A549 treated with AZD9567 at 1 μM for 4 hours (cell line): ENCODE results near the gene PRR7. TPM values are rescaled to one million over a fixed set of nuclear protein-coding genes. Genes with fewer than 3 reads are reported as not detected.

Experiments
- total RNA-seq: library from RNA; stranded (reverse); fragments of 200-300 nt; extraction: Qiagen RNA extraction; gene quantifications from 5 replicates; pipeline ENCODE4 v1.2.3, GENCODE V29; 2022; ENCODE audit not compliant: insufficient read depth

Gene PRR7, protein sequence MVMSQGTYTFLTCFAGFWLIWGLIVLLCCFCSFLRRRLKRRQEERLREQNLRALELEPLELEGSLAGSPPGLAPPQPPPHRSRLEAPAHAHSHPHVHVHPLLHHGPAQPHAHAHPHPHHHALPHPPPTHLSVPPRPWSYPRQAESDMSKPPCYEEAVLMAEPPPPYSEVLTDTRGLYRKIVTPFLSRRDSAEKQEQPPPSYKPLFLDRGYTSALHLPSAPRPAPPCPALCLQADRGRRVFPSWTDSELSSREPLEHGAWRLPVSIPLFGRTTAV
- 15.7 to 35.7 TPM (median 32.9 TPM) in 5 replicates for total RNA-seq

DNA sequence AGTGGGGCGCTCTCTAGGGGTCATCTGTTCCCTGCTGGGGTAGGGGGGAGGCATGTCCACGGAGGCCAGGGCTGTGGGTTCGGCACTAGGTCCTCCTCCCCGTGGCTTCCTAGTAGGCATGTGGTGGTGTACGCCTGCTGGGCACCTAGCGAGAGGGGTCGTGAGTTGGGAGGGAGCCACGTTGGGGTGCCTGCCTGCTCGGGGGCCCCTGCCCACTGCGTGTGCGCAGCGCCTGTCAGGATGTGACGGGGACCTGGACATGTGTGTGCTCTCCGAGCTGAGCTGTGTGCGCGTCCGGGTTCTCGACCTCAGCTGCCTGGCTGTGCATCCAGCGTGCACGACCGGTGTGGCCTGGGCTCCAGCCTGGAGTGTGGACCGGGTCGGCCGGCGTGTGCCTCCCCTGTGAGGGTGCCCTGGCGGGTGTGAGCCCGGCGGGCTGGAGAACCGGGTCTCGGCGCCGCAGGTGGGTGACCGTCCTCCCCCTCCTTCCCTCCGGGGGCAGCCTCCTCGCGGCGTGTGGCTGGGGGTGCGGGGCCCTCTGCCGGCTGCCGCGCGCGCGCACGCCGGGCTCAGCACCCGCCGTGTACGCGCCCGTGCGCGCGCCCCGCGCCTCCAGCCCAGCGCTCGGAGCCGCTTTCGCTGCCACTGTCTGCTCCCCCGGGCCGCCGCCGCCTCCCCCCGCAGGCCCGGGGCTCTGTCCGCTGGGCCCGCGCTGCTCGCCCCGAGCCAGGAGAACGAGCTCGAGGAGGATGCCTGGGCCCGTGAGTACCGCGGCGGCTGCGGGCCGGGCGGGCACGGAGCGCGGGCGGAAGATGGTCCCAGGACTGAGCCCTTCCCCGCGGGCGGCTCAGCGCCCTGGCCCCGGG is at the start of gene PRR7:
PRR7 (plus strand) TSS at position 615 of the 866 bp plus-strand sequence. CDS start 8,254 bp downstream, outside the sequence.

DNA sequence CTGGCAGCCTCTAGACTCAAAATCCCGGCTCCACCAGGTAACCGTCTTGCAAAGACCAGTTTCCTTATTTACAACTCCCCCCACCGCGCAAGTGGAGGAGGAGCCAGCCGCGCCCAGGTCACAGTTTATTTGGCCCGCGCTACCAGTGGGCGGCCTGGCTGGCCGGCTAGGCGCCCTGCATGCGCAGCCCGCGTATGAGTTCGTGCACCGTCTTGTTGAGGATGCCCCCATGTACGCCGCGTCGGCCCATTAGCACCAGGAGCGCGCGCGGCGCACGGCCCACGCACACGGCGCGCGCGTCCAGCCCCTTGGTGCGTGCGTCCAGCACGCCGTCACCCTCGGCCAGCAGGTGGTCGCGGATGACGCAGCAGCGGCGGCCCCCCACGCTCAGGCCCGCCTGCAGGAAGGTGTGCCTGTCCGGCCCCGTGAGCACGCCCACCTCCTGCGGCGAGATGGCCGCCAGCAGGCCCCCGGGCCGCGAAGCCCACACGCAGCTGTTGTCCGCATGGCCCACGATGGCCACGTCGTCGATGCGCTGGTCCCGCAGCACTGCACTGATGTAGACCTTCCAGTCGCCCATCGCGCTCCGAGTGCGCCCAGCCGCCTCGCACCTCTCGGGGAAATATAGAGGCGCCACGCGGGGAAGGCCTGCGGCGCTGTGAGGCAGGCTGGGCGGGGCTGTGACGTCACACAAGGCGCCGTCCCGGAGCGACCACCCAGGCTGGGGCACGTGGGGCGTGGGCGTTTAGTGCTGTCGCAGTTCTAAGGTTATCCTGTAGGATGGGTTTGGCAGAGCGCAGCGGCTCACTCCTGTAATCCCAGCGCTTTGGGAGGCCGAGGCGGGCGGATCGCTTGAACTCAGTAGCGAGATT is 46.4 kb upstream of the PRR7 start, which contains the start of gene PFN3:
PFN3 (minus strand) TSS at position 665 of the 872 bp plus-strand sequence; CDS start at position 580, 85 bp downstream.

DNA sequence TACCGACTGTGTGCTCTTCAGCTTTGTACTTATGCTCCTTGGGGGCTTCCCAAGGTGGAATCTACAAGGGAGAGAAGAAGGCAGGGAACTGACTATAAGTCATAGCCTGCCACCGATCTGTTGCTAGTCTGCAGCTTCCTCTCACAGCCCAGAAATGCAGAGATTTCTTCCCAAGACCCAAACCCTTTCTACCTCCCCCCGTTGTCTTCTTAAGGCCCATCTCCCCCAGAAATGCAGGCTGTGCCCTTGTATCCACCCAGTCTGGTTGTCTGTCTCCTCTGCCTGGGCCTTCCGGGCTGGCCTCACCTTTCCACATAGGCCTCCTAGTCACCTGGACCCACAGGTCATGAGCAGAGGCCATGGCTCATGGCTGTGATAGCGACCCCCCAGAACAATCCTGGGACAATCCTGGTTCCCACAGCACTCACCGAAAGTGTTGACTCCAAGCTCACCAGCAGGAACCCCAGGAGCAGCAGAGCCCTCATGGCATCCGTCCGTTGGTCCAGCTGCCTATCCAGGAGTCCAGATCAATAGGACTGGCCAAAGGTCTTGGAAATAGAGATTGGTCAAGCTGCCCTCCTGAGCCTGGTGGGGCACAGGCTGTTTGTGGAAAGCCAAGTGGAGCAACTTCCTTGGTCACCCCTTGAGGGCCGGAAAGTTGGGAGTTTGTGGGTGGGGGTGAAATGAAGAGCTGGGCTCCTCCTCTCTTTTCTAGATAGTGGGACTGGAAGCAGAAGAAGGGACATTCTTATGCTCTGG is 37.4 kb upstream of the PRR7 start, which contains the start of gene F12:
F12 (minus strand) TSS at position 522 of the 759 bp plus-strand sequence; CDS start at position 485, 37 bp downstream.

DNA sequence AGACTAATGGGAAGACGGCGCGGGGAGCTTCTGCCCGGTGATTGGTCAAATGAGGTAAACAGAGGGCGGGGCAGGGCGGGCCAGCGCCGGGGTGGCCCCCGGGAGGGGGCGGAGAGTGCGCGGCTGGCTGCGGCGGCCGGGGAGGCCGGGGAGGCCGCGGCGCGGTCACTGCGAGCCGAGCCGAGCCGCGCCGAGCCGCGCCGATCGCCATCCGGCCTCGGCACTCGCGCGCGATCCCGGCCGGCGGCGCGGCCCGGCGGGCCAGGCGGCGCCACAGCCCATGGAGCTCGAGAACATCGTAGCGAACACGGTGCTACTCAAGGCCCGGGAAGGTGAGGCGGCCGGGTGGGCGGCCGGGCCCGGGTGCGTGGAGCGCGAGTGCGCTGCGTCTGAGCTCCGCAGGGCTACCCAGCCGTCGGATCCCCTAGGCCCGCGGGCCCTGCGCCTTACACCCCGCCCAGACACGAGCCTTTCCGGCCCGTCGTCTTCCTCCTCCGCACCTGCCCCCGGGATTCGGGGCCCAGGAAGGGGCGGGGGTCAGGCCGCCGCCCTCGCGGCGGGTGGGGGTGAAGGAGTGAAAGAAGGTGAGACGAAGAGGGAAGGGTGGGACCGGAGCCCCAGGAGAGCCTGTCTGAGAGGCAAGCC is 19.9 kb upstream of the PRR7 start, which contains the start of gene GRK6:
GRK6 (plus strand) TSS at position 111 of the 645 bp plus-strand sequence; CDS start at position 281, 170 bp downstream.

DNA sequence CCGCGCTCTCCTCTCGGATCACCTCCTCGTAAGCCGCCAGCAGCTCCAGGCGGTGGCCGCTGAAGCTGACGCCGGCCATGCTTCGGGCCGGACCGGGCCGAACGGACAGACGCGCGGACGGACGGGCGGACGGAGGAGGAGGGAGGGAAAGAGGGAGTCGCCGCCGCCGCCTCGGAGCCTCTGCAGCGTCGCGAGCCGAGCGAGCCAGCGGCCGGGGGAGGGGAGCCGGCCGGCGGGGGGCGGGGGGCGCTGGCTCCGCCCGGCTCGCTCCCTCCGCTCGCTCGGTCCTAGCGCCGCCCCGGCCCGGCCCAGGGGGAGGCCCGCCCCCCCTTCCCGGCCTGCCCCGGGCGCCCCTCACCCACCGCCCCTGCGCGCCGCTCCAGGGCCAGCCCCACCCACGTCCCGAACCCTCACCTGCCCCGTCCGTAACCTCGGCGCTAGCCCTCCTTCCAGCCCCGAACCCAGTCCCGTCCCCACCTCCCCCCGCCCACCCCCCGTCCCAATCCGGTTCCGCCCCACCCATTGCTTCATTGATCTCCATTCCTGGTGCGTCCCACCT is 26.9 kb downstream of the PRR7 start, which contains the start of gene DBN1:
DBN1 (minus strand) TSS at position 192 of the 559 bp plus-strand sequence; CDS start at position 79, 113 bp downstream.

DNA sequence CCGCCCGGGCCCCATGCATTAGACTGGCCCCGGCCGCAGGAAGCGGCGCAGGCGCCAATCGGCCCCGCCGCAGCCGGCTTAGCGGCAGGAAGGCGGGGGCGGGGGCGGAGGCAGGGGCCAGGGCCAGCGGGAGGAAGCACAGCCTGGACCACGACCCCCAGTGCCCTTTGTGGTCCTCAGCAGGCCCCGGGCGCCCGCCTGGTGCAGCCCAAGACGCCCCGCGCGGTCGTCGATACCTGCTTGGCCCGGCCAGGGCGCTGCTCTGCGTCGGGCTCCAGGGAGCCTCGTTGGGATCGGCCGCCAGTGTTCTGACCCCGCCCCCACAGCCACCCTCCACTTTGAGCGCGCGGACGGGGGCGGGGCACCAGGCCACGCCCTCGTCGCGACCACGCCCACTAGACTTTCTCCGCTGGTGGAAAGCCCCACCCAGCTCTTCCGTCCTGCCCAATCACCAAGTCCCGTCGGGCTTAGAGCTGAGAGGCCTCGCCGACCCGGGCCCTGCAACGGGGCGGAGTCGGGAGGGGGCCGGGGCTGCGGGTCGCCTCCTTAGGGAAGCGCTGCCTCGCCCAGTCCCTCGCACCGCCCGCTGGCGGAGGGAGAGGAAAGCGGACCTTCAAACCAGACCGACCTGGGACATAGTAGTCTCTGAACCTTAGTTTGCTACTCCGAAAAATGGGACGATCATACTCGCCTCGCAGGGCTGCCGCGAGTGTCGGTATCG is 50.8 kb downstream of the PRR7 start, which contains the start of gene PDLIM7:
PDLIM7 (minus strand) TSS at position 313 of the 721 bp plus-strand sequence. CDS start 1,092 bp downstream, outside the sequence.

Other genes with a start within 250 kb of the PRR7 start
- gene RAB24, start 143.1 kb upstream of the PRR7 start, total RNA-seq, result 24.7 to 30.2 TPM (median 25.1 TPM) in 5 replicates
- 253 to 392 TPM (median 370 TPM) in 5 replicates for gene PRELID1, start 143.0 kb upstream of the PRR7 start, total RNA-seq
- gene MXD3, start 134.9 kb upstream of the PRR7 start, total RNA-seq, result 19.3 to 26.0 TPM (median 22.7 TPM) in 5 replicates
- gene LMAN2, start 95.1 kb upstream of the PRR7 start, total RNA-seq, result 193 to 205 TPM (median 199 TPM) in 5 replicates
- gene RGS14, start 88.9 kb upstream of the PRR7 start, total RNA-seq, result 2.7 to 5.5 TPM (median 4.5 TPM) in 5 replicates
- gene SLC34A1, start 62.4 kb upstream of the PRR7 start, total RNA-seq, result not detected in 5 replicates
- not detected in 5 replicates for gene PFN3, start 46.2 kb upstream of the PRR7 start, total RNA-seq
- gene F12, start 37.2 kb upstream of the PRR7 start, total RNA-seq, result 18.6 to 27.6 TPM (median 21.3 TPM) in 5 replicates
- 21.4 to 30.9 TPM (median 27.0 TPM) in 5 replicates for gene GRK6, start 20.1 kb upstream of the PRR7 start, total RNA-seq
- gene DBN1, start 26.8 kb downstream of the PRR7 start, total RNA-seq, result 50.0 to 70.6 TPM (median 65.3 TPM) in 5 replicates
- 63.9 to 97.3 TPM (median 89.0 TPM) in 5 replicates for gene PDLIM7, start 50.8 kb downstream of the PRR7 start, total RNA-seq
- gene DOK3, start 63.0 kb downstream of the PRR7 start, total RNA-seq, result 2.8 to 6.2 TPM (median 4.3 TPM) in 5 replicates
- gene DDX41, start 70.1 kb downstream of the PRR7 start, total RNA-seq, result 71.2 to 123 TPM (median 115 TPM) in 5 replicates
- gene FAM193B, start 107.7 kb downstream of the PRR7 start, total RNA-seq, result 29.7 to 32.8 TPM (median 32.0 TPM) in 5 replicates
- 280 to 291 TPM (median 282 TPM) in 5 replicates for gene TMED9, start 145.4 kb downstream of the PRR7 start, total RNA-seq
- 21.0 to 31.6 TPM (median 29.1 TPM) in 5 replicates for gene B4GALT7, start 153.3 kb downstream of the PRR7 start, total RNA-seq